GM21825 (cell line): Measurements from ENCODE around the gene AKAP1.

ENCODE experiments used
- ATAC-seq: cut with Tn5 transposase; IDR thresholded peaks from one replicate; pipeline ENCODE4 v1.9.1; 2021; ENCODE audit warnings: mild to moderate bottlenecking, moderate library complexity; ENCODE audit not compliant: unreplicated experiment

The AKAP1 gene

DNA sequence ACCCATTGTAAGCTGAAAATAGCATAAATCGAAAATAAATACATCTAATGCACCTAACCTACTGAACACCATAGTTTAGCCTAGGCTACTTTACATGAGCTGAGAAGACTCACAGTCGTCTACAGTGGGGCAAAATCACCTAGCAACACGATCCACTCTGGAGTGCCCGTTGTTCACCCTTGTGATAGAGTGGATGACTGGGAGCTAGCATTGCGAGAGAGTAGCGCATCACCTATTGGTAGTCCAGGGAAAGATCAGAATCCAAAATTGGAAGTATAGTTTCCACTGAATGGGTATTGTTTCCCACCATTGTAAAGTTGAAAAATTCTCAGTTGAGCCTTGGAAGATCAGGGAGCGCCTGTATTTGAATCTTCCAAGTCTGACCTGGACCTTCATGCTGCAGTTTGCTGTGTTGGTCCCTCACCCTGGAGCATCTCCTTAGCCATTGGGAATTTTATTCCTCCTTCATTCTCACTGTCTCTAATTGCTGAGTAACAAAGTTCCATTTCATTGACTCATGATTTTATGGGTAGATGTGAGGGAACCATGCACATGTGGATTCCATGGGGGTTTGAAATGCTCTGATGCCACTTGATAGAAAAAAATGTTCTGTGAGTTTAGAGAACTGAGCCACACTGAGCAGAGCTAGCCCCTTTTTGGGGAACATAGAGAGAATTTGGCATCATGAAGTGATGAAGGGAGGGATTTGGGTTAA lies 19.6 kb downstream of the AKAP1 start:
- no peak for ATAC-seq

DNA sequence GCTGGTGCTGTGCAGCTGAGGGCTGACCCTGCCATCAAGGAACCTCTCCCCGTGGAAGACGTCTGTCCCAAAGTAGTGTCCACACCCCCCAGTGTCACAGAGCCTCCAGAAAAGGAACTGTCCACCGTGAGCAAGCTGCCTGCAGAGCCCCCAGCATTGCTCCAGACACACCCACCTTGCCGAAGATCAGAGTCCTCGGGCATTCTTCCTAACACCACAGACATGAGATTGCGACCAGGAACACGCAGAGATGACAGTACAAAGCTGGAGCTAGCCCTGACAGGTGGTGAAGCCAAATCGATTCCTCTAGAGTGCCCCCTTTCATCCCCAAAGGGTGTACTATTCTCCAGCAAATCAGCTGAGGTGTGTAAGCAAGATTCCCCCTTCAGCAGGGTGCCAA lies 20.5 kb downstream of the AKAP1 start:
- ATAC-seq, result no peak

DNA sequence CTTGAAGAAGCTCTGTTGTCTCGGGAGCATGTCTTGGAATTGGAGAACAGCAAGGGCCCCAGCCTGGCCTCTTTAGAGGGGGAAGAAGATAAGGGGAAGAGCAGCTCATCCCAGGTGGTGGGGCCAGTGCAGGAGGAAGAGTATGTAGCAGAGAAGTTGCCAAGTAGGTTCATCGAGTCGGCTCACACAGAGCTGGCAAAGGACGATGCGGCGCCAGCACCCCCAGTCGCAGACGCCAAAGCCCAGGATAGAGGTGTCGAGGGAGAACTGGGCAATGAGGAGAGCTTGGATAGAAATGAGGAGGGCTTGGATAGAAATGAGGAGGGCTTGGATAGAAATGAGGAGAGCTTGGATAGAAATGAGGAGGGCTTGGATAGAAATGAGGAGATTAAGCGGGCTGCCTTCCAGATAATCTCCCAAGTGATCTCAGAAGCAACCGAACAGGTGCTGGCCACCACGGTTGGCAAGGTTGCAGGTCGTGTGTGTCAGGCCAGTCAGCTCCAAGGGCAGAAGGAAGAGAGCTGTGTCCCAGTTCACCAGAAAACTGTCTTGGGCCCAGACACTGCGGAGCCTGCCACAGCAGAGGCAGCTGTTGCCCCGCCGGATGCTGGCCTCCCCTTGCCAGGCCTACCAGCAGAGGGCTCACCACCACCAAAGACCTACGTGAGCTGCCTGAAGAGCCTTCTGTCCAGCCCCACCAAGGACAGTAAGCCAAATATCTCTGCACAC lies 21.2 kb downstream of the AKAP1 start:
- no peak for ATAC-seq

DNA sequence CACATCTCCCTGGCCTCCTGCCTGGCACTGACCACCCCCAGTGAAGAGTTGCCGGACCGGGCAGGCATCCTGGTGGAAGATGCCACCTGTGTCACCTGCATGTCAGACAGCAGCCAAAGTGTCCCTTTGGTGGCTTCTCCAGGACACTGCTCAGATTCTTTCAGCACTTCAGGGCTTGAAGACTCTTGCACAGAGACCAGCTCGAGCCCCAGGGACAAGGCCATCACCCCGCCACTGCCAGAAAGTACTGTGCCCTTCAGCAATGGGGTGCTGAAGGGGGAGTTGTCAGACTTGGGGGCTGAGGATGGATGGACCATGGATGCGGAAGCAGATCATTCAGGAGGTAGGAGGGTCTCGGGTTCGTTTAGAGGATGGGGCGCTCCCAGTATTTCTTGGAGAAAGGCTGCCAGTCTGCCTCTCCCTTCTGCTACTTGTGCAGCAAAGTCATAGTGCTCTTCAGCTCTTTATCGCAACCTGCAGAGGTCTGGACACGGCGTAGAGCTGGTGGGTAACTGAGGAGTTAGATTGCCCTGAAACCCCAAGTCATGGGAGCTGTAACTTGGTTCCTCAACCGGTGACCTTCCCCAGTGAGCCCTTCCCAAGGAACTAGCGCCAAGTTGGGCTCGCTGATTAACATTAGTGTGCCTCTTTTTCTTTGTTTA lies 21.9 kb downstream of the AKAP1 start:
- no peak for ATAC-seq

DNA sequence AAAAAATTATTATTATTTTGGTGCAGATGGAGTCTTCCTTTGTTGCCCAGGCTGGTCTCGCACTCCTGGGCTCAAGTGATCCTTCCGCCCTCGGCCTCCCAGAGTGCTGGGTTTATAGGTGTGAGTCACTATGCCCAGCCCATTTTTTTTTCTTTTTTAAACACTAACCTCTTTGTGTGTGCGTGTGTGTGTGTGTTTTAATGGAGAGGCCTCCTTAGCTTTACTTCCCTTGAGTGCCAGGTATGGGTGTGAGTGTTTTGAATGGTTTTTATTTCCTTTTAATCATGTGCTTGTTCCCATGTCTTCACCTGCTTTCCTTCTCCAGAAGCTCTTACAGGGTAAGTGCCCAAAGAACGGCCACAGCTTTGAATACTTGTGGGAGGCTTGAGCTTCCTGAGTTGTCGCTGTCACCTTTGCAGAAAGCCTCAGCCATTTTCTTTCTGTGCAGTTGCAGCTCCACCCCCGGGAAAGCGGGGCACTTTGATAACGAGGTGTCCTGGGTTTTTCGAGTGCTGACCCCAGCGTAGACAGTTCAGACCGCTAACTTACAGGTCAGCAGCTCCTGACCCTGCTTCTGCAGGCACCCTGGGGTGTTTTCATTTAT lies 22.6 kb downstream of the AKAP1 start:
- no peak for ATAC-seq

DNA sequence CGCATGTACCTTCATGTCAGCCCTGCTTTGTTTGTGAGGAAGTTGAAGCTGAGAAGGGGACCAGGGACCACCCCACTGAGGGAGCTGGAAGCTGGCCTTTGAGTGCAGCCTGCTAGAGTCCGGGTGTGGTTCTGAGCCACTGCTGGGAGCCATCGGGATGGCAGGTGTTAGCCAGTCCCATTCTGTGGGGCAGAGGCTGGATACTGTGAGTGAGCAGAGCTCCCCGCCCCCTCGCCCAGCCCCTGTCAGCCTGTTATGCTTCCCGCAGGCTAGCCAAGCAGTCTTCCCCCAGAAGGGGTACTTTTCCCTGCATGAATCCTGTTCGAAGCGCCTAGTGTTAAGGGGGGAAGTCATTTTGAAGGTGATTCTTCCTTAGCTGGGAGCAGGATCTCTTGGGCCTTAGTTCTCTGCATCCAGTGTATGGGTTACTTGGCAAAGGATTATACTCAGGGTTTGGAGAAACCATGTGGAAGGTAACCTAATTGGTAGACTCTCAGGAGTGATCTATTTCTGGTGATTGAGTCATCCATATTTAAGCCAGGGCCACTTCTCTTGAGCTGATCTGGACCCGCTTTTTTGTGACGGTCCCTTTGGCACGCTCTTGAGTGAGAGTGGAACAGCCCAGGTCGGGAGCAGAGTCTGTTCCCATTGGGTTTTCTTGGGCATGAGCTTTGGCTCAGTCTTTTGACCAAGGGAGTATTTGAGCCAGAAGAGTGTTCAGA lies 23.8 kb downstream of the AKAP1 start:
- no peak for ATAC-seq

DNA sequence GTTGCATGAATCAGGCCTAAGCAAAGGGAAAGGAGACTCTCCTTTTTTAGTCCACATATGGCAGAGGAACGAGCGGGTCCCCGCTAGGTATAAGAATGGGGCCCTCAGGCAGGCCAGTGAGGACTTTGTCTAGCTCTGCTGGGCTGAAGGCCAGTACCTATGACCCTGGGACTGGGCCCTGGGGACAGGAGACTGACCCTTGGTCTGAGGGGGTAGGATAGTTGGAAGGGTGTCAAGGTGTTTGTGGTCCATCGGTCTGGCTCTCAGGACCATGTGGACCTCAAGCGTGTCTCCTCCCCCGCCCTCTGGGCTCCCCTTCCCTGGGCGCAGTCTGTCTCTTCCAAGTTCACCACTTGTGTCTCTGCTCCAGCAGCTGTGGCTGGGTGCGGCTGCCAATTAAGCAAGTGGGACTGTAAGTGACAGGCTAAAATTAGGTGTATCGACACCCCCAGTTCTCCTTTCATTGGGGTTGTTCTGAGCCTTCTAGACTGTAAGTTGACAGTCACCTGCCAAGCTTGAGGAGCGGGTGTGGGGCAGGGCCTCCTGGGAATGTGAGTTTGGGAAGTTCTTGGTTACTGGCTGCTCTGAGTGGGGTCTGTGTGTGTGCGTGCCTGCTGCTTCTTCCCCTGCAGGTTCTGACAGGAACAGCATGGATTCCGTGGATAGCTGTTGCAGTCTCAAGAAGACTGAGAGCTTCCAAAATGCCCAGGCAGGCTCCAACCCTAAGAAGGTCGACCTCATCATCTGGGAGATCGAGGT lies 24.5 kb downstream of the AKAP1 start:
- no peak for ATAC-seq

DNA sequence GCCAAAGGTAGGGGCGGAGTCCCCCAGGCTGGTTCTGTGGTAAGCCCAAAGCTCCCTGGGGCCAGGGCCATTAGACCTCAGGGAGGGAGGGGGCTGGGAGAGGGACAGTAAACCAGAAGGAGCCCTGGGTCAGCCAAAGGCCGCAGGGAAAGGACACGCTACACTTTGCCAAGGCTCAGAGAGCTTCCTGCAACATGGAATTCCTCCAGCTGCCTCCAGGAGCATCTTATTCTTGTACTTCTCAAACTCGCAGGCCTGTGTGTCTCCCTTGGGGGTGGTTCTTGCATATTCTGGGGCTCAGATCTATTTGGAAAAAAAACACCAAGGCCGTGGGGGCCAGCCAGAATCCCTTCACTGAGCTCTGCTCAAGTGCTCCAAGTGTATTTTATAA lies 25.1 kb downstream of the AKAP1 start:
- no peak for ATAC-seq

DNA sequence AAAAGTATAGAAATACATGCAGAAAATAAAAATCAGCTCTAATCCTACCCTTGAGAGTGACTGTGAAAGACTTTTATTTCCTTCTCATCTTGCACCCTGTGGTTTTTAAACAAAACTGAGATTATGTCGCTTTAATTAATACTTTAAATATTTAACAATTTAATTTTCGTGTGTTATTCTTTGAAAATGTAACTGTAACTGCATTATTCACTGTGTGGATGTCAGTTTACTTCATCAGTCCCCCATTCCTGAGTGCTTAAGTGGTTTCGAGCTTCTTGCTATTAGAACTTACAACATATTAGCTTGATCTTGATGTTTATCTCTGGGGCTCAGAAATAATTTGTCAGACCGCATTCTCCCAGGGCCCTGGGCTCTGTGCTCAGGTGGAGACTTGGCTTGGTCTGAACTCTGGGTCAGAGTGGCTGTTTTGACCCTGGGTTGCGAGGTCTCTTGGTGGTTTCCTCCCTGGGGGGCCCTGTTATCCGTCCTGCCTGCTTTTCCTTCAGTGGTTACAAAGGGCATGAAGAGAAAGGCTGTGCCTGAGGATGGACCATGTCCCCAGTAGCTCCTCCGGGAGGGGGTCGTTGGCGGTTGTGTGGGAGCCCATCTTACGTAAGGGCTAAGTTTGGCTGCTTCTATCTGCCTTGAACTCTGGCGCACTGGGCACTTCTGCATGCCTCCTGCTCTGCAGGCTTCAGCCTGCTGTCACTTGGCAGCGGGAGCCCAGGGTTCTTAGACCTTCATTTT lies 25.7 kb downstream of the AKAP1 start:
- ATAC-seq, result no peak

DNA sequence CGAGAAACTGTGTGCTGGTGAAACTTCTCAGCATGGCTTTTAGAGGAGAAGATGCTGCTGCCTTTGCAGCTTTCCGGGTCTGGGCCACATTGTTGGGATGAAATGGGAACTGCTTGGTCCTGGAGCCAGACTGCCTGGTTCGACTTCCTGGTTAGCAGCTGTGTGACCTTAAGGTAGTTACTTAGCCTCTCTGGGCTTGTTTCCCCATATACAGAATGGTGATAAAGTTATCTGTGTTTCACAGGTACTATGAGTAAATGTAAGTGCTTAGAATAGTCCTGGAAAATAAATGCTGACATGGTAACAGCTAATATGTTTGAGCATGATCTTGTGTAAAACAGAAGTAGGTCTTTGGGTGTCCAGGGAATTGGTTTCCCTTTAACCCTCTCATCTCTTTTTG lies 26.3 kb downstream of the AKAP1 start:
- ATAC-seq, result no peak

DNA sequence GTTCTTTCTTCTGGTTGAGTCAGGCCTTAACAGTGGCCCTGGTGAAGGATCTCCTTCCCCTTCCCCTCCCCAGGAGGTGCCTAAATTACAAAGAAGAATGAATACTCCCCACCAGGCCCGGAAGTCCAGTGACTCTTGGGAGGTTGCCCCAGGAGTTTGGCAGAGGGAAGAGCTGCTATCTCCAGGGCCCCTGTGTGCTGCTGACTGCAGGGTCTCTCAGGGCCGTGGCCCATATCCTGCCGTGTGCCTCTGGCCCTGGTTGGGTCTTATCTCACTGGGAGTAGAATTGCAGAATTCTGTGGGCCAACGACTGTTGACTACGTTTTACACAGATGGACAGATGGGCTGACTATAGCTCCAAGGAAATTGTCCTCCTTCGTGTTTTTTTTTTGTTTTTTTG lies 28.0 kb downstream of the AKAP1 start:
- no peak for ATAC-seq

DNA sequence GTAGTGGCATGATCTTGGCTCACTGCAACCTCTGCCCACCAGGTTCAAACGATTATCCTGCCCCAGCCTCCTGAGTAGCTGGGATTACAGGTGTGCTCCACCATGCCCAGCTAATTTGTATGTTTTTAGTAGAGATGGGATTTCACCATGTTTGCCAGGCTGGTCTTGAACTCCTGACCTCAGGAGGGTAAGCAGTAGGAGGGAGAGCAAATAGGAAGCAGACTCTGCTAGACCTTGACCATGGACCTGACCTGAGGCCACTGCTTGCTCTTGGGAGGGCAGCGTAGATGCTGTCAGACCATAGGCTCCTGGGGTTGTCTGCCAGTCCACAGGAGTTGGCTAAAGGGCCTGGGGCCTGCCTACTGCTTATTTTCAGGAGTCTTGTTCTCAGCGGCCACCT lies 28.6 kb downstream of the AKAP1 start:
- no peak for ATAC-seq

DNA sequence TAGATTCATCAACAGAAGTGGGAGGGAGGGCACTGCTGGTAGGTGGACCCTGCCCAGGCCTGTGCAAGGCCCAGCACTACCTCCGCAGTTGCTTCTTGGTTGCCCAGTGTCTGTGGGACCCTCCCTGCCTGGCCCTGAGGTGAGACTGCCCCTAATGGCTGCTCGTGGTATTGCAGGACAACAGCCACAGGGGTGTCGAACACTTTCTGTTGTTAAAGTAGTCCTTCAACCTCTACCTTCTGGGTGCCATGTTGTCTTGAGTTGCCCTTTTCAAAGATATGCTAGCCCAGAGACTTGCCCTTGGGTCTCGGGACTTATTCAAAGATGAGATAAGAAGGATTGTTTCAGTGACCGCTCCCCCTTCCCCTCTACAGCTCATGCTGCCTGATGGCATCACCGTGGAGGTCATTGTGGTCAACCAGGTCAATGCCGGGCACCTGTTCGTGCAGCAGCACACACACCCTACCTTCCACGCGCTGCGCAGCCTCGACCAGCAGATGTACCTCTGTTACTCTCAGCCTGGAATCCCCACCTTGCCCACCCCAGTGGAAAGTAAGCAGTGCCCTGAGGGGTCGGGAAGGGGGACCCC lies 29.1 kb downstream of the AKAP1 start:
- no peak for ATAC-seq

DNA sequence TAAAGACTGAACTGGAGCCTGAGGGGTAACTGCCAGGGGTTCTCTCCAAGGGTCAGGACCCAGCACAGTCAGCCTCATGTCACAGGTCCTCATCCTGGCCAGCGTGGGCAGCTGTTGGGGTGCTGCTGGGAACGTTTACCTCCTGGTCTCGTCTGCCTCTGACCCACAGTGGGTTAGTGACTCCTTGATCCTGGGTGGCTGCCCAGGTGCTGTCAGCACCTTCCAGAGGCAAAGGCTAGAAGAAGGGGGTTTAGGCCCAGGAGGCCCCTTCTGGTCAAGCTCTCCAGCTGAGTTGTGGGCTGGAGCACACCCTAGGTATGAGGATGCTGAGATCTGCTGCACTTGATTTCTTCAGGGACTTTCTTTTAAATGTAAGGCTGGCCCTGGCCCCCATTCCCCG lies 30.3 kb downstream of the AKAP1 start:
- no peak for ATAC-seq

DNA sequence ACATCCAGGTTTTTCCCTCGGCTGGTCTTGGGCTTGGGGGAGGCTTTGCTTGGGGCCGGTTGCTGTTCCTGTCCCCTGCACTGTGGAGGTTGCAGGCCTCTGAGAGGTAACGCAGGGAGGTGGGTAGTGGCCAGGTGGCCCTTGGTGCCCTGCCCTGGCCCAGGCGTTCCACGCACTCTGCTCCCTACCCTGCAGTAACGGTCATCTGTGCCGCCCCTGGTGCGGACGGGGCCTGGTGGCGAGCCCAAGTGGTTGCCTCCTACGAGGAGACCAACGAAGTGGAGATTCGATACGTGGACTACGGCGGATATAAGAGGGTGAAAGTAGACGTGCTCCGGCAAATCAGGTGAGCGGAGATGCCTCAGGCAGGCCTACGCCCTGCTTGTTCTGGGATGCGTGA lies 30.9 kb downstream of the AKAP1 start:
- ATAC-seq, result no peak

DNA sequence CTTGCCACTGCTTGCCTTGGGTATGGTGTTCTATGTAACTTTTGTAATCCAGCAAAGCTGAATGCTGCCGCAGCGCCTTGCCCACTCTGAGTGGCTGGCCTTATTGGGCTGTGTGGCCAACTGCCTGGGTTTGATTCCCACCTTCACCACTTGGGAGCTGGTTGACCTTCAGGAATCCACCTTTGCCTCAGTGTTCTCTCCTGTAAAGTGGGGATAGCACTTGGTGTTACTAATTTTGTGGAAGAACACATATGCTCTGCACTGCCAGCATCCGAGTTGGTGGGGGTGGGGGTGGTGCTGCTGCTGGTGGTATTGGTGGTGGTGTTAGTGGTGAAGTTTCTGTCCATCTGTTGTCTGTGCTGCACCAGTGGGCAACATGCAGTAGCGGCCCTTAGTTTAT lies 32.8 kb downstream of the AKAP1 start:
- ATAC-seq, result no peak

DNA sequence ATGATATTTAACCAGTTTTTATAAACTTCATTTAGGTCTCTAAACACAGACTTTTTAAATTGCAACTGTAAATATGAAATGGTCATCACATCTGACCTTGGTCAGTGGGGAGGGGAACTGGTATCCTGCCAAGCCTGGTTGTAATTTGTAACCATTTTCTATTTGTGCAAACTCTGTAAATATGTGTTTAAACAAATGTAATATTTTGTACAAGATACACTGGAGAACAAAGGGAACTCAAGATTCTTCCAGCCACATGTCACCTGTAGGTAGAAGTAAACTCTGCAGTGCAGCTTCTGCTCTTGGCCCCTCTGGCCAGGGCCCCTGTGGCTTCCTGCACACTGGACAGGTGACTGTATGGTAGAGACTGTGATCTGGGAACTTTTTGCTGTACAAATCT lies 35.8 kb downstream of the AKAP1 start:
- no peak for ATAC-seq

DNA sequence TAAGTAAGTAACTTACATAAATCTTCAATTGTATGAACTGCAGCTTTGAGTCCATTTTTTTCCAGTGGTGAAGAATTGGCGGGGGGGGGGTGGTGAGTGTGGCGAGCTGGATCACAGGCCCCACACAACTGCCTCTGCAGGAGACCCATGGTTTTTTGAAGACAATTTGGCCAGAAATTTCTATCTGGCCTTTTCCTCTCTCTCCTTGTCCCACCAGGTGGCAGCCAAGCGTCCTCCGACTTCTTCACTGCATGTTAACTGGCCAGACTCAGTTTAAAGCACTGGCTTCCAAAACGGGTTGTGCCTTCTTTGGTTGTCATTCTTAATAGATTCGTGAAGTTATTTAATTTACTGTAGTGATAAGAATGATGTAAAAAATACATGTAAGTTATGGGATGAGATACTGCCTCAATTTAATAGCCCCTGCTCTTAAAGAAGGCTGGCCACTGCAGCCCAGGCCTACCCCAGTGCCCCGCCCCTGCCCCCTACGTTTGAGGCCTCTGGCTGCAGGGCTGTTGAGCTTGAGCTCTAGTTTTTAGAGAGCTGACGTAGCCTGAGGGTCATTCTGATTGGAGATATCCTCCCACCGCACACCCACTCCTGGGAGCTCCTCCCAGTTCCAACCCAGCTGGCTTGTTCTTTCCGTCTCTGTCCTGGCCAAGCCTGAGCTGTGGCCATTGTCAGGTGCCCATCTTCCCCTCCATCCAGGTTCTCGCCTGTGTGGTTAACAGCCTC lies 36.4 kb downstream of the AKAP1 start:
- no peak for ATAC-seq

DNA sequence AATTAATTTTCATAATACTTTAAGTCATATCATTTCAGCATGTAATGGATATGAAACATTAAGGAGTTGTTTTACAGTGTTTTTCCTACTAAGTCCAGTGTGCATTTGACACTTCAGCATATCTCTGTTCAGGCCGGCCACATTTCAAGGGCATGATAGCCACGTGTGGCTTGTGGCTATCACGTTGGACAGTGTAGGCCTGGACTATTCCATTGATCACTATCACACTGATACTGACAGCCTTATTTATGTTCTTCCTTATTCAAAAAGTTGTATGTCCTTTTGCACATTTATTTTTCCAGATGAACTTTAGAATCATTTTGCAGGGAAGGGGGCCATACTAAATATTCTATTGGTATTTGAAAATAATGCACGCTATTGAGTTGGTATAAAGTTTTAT lies 39.0 kb downstream of the AKAP1 start:
- ATAC-seq, result no peak
